AG04449 (cell line): ENCODE data around the gene CCDC102B.

Source experiments
- CTCF ChIA-PET: fragments of 350-600 bp; formaldehyde crosslinking; extraction: SDS; loops from one replicate; lab custom pipeline; 2021; ENCODE audit warnings: antibody characterized with exemption; lab: Yijun Ruan, JAX
- POLR2A ChIA-PET: fragments of 400-600, 350-600 bp; formaldehyde crosslinking; extraction: SDS; loops from one replicate; lab custom pipeline; 2020; ENCODE audit warnings: antibody characterized with exemption, inconsistent platforms; lab: Yijun Ruan, JAX
- DNase-seq: peaks from one replicate; pipeline ENCODE4 v3.0.0-alpha.2; 2010; ENCODE audit warnings: low read depth, low spot score
- H3K4me3 ChIP-seq: 2 replicates; pipeline ENCODE4 v1.5.1; 2011; ENCODE audit warnings: low read depth, mild to moderate bottlenecking, control low read depth, low read length
- CTCF ChIP-seq: IDR thresholded peaks from one replicate; pipeline ENCODE4 v1.5.1; 2011; ENCODE audit warnings: mild to moderate bottlenecking, moderate library complexity, low read length, control low read depth, inconsistent platforms; ENCODE audit not compliant: insufficient read depth; ENCODE audit errors: missing control alignments

CCDC102B gene

GRCh38 chr18:68803356-68803755, 5.5 kb downstream of the CCDC102B start:
- peak; percentile 84 for DNase-seq
- ChIA-PET CTCF (no interaction called here), POLR2A (no interaction called here)
- H3K4me3 ChIP-seq = no peak overlapping the region
- TF ChIP-seq CTCF = no peak

- ChIA-PET CTCF (interaction anchor here (0.6 kb wide), 1 partner anchor 1600 kb away, joined by 3 read pairs; no protein-coding TSS in a partner anchor), POLR2A (no interaction called here)
- DNase-seq = no peak
- H3K4me3 ChIP-seq = no peak overlapping the region
- no peak for TF ChIP-seq CTCF
Observed at GRCh38 chr18:68817584-68817983, 19.7 kb downstream of the CCDC102B start.

- ChIA-PET POLR2A (no interaction called here), CTCF (no interaction called here)
- no peak for TF ChIP-seq CTCF
Observed at GRCh38 chr18:68818584-68818983, 20.7 kb downstream of the CCDC102B start.

GRCh38 chr18:68822926-68823325, 25.0 kb downstream of the CCDC102B start:
- POLR2A ChIA-PET = no interaction called here
- no peak overlapping the region for H3K4me3 ChIP-seq
- CTCF ChIA-PET = no interaction called here
- no peak for DNase-seq
- no peak for TF ChIP-seq CTCF

More at GRCh38 chr18:68818584-68818983, 20.7 kb downstream of the CCDC102B start:
- no peak for DNase-seq
- H3K4me3 ChIP-seq = no peak overlapping the region

GRCh38 chr18:68826121-68826520, 28.2 kb downstream of the CCDC102B start:
- no peak for DNase-seq
- no peak for TF ChIP-seq CTCF
- no peak overlapping the region for H3K4me3 ChIP-seq
- CTCF ChIA-PET = no interaction called here
- POLR2A ChIA-PET = no interaction called here

- TF ChIP-seq CTCF = no peak
- ChIA-PET POLR2A (no interaction called here), CTCF (no interaction called here)
- no peak overlapping the region for H3K4me3 ChIP-seq
- DNase-seq = no peak
Observed at GRCh38 chr18:68830256-68831045, 32.6 kb downstream of the CCDC102B start.
